KMS-11 (cell line): ENCODE data around the gene CTNND1.

ENCODE experiments used
- H2AFZ ChIP-seq: fragments of 200-600 bp; sonication (generic); 2 replicates; pipeline ENCODE4 v1.6.1; 2016; ENCODE audit warnings: antibody characterized with exemption, mixed run types, low read depth
- H3K27ac ChIP-seq: fragments of 200-600 bp; sonication (generic); 2 replicates; pipeline ENCODE4 v1.6.1; 2016; ENCODE audit warnings: mild to moderate bottlenecking, mixed run types
- H3K27me3 ChIP-seq: fragments of 200-600 bp; sonication (generic); 2 replicates; pipeline ENCODE4 v1.6.1; 2017; ENCODE audit warnings: mild to moderate bottlenecking, low read depth, mixed run types, moderate library complexity; ENCODE audit not compliant: insufficient read depth
- H3K36me3 ChIP-seq: fragments of 200-600 bp; sonication (generic); 2 replicates; pipeline ENCODE4 v1.6.1; 2017; ENCODE audit warnings: mild to moderate bottlenecking, mixed run types; ENCODE audit not compliant: insufficient read depth
- H3K4me1 ChIP-seq: fragments of 200-600 bp; sonication (generic); 2 replicates; pipeline ENCODE4 v1.6.1; 2016; ENCODE audit warnings: mild to moderate bottlenecking, low read depth, mixed run types; ENCODE audit not compliant: poor library complexity, severe bottlenecking
- H3K4me2 ChIP-seq: fragments of 200-600 bp; sonication (generic); 2 replicates; pipeline ENCODE4 v1.7.0; 2016; ENCODE audit warnings: mild to moderate bottlenecking, mixed run types
- H3K4me3 ChIP-seq: fragments of 200-600 bp; sonication (generic); IDR thresholded peaks from 2 replicates; pipeline ENCODE4 v1.6.1; 2017; ENCODE audit warnings: low read depth, low read length, mixed read lengths; ENCODE audit not compliant: insufficient read depth
- H3K79me2 ChIP-seq: fragments of 200-600 bp; sonication (generic); 2 replicates; pipeline ENCODE4 v1.6.1; 2016; ENCODE audit warnings: low read depth, mixed run types; ENCODE audit not compliant: insufficient read depth
- H3K9ac ChIP-seq: fragments of 200-600 bp; sonication (generic); 2 replicates; pipeline ENCODE4 v1.6.1; 2016; ENCODE audit warnings: mild to moderate bottlenecking, mixed run types
- H4K20me1 ChIP-seq: fragments of 200-600 bp; sonication (generic); 2 replicates; pipeline ENCODE4 v1.6.1; 2016; ENCODE audit warnings: mild to moderate bottlenecking, mixed run types; ENCODE audit not compliant: insufficient read depth
- CTCF ChIP-seq: fragments of 200-600 bp; sonication (generic); conservative IDR thresholded peaks from 2 replicates; pipeline ENCODE4 v1.6.1; 2017; ENCODE audit warnings: low read depth, mild to moderate bottlenecking, antibody characterized with exemption, low read length, moderate library complexity, mixed read lengths

CTNND1 gene

GRCh38 chr11:57752954-57753353 lies 8.6 kb upstream of the CTNND1 start:
- Histone ChIP-seq H3K4me2 (no peak overlapping the region), H2AFZ (no peak overlapping the region), H3K9ac (no peak overlapping the region), H3K27me3 (no peaks in the 10 kb centered on the region), H3K27ac (no peak overlapping the region), H4K20me1 (no peaks in the 10 kb centered on the region), H3K36me3 (no peaks in the 10 kb centered on the region), H3K79me2 (no peaks in the 10 kb centered on the region), H3K4me3 (no peak overlapping the region), H3K4me1 (no peaks in the 10 kb centered on the region)
- no peak for TF ChIP-seq CTCF

GRCh38 chr11:57758174-57758573 lies 3.4 kb upstream of the CTNND1 start:
- H3K4me1 ChIP-seq: no peaks in the 10 kb centered on the region
- no peak overlapping the region for H3K4me3 ChIP-seq
- H3K9ac ChIP-seq: no peak overlapping the region
- H3K36me3 ChIP-seq: no peaks in the 10 kb centered on the region
- no peak overlapping the region for H3K4me2 ChIP-seq
- no peak for TF ChIP-seq CTCF
- no peak overlapping the region for H2AFZ ChIP-seq
- H3K79me2 ChIP-seq: no peaks in the 10 kb centered on the region
- H3K27ac ChIP-seq: no peak overlapping the region
- H3K27me3 ChIP-seq: no peaks in the 10 kb centered on the region
- H4K20me1 ChIP-seq: no peaks in the 10 kb centered on the region

GRCh38 chr11:57762235-57762861 lies 746 bp downstream of the CTNND1 start:
- Histone ChIP-seq H3K4me1 (no peaks in the 10 kb centered on the region), H3K4me2 (no peak overlapping the region), H3K27ac (no peak overlapping the region), H3K36me3 (no peaks in the 10 kb centered on the region), H2AFZ (no peak overlapping the region), H3K9ac (no peak overlapping the region), H3K4me3 (no peak overlapping the region), H4K20me1 (no peaks in the 10 kb centered on the region), H3K27me3 (no peaks in the 10 kb centered on the region), H3K79me2 (no peaks in the 10 kb centered on the region)
- no peak for TF ChIP-seq CTCF

- TF ChIP-seq CTCF: no peak
- H3K4me2 ChIP-seq: no peak overlapping the region
- H3K27ac ChIP-seq: no peak overlapping the region
- no peak overlapping the region for H3K9ac ChIP-seq
- no peak overlapping the region for H3K4me3 ChIP-seq
- H4K20me1 ChIP-seq: no peaks in the 10 kb centered on the region
- H3K4me1 ChIP-seq: no peaks in the 10 kb centered on the region
- H3K79me2 ChIP-seq: no peaks in the 10 kb centered on the region
- H3K27me3 ChIP-seq: no peaks in the 10 kb centered on the region
- H3K36me3 ChIP-seq: no peaks in the 10 kb centered on the region
- no peak overlapping the region for H2AFZ ChIP-seq
These were observed 2.0 kb downstream of the CTNND1 start for GRCh38 chr11:57763568-57763967.
